ENCODE measurements around the gene WDR20.

- TF ChIP-seq, protein P1, sequence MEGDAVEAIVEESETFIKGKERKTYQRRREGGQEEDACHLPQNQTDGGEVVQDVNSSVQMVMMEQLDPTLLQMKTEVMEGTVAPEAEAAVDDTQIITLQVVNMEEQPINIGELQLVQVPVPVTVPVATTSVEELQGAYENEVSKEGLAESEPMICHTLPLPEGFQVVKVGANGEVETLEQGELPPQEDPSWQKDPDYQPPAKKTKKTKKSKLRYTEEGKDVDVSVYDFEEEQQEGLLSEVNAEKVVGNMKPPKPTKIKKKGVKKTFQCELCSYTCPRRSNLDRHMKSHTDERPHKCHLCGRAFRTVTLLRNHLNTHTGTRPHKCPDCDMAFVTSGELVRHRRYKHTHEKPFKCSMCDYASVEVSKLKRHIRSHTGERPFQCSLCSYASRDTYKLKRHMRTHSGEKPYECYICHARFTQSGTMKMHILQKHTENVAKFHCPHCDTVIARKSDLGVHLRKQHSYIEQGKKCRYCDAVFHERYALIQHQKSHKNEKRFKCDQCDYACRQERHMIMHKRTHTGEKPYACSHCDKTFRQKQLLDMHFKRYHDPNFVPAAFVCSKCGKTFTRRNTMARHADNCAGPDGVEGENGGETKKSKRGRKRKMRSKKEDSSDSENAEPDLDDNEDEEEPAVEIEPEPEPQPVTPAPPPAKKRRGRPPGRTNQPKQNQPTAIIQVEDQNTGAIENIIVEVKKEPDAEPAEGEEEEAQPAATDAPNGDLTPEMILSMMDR (IDR thresholded peaks at IDR 0.05) = no peak
- TF ChIP-seq ZFX (IDR thresholded peaks at IDR 0.05; ENCODE audit: borderline replicate concordance) = no peak
Observed at GRCh38 chr14:102124419-102124818, 15.3 kb upstream of the WDR20 start.
